ENCODE data around the gene SCGB1D1.
"Not testable (repeated sequence)": the region's sequence is repeated elsewhere in the genome, so short reads cannot be mapped to it uniquely, and the experiment has no call there.

The SCGB1D1 gene

DNA sequence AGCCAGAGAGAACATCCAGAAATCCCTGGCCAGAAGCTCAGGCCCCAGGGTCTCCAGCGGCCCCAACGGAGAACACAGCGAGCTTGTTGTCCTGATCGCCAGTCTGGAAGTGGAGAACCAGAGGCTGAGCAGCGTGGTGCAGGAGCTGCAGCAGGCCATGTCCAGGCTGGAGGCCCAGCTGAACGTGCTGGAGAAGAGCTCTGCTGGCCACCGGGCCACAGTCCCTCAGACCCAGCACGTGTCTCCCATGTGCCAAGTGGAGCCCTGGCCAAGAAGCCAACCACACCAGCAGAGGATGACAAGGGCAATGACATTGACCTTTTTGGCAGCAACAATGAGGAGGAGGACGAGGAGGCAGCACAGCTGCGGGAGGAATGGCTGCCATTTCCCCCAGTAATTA, 20.6 kb upstream of the SCGB1D1 start:
- no peak for DNase-seq

DNA sequence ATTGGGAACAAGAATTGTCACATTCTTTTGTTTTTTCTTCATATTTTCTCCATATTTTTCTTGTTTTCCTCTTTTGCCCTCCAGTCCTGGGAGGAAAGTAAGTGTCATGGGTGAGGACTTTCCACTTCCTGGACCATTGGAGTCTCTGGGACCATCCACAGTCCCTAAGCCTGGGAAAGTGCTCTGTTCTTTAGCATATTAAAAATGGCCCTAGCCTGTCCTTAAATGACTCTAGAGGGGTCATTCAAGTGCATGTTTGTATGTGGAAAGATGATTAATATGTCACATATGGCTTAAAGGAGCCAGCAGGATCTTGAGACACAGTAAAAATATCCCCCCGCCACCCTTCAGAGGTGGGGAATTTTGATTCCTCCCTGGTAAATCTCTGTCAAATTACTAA, 20.1 kb upstream of the SCGB1D1 start:
- DNase-seq, result no peak

DNA sequence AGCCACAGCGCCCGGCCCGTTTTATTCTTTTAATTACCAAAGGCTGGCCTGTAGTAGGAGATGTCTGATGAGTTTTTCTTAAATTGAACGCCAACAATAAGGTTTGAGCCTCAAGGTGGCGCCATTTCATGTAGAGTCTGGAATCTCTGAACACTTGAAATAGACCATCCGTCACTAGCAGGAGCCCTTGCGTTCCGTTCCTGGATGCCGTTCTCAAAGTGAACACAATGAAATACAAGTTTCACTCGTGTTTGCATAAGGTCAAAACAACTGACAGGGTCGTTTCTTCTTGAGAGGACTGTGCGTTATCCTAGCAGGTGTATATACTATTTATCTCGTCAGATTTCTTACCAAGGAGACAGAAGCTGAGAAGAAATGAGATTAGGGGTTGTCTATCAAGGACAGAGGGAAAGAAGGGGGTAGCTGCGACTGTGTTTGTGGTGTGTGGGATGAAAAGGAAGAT, 18.7 kb upstream of the SCGB1D1 start:
- DNase-seq, result no peak

DNA sequence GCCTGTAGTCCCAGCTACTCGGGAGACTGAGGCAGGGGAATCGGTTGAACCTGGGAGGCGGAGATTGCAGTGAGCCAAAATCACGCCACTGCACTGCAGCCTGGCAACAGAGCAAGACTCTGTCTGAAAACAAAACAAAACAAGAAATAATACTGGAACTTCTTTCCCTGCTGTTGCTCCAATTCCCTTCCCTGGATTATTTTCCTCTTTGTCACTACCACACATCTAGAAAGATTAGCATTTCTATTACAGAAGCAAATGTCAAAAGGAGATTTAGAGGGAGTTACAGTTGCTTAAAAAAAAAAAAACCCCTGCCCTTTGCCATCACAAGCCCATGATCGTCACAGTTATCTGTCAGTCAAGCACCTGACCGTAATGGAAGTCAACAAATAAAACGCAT, 17.7 kb upstream of the SCGB1D1 start:
- DNase-seq, result no peak

DNA sequence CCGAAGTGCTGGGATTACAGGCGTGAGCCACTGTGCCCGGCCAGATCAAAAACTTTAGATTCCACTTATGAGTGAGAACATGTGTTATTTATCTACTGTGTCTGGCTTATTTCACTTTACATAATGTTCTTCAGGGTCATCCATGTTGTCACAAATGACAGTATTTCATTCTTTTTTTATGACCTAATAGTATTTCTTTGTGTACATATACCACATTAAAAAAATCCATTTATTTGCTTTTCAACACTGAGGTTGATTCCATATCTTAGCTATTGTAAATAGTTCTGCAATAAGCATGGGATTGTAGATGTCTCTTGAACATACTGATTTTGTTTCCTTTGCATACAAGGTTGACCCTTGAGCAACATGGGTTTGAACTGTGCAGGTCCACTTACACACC, 13.2 kb upstream of the SCGB1D1 start:
- DNase-seq, result no peak

DNA sequence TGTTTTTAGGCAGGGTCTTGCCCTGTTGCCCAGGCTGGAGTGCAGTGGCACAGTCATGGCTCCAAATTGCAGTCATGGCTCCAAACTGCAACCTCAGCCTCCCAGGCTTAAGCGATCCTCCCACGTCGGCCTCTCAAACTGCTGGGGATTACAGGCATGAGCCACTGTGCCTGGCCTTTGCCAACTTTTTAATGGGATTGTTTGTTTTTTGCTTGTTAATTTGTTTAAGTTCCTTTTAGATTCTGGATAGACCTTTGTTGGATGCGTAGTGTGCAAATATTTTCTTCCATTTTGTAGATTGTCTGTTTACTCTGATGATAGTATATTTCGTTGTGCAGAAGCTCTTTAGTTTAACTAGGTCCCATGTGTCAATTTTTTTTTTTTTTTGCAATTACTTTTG, 10.0 kb upstream of the SCGB1D1 start:
- no peak for DNase-seq

DNA sequence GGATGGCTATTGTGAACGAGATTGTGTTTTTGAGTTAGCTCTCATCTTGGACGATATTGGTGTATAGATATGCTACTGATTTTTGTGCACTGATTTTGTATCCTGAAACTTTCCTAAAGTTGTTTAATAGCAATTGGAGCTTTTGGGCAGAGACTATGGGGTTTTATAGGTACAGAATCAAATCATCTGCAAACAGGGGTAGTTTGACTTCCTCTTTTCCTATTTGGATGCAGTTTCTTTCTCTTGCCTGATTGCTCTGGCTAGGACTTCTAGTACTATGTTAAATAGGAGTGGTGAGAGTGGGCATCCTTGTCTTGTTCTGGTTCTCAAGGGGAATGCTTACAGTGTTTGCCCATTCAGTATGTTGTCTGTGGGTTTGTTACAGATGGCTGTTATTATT, 8.9 kb upstream of the SCGB1D1 start:
- DNase-seq, result no peak

DNA sequence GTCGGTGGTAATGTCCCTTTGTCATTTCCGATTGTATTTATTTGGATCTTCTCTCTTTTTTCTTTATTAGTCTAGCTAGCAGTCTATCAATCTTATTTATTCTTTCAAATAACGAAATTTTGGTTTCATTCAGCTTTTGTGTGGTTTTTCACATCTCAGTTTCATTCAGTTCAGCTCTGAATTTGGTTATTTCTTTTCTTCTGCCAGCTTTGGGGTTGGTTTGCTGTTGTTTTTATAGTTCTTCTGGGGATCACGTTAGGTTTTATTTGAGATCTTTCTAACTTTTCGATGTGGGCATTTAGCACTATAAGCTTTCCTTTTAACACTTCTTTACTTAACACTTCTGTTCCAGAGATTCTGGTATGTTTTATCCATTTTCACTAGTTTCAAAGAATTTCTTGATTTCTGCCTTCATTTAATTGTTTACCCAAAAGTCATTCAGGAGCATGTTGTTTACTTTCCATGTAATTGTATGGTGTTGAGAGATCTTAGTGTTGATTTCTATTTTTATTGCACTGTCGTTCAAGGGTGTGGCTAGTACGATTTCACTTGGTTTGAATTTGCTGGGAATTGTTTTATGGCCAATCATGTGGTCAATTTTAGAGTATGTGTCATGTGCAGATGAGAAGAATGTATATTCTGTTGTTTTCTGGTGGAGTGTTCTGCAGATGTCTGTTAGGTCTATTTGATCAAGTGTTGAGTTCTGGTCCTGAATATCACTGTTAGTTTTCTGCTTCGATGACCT, 7.7 kb upstream of the SCGB1D1 start:
- DNase-seq, result no peak

DNA sequence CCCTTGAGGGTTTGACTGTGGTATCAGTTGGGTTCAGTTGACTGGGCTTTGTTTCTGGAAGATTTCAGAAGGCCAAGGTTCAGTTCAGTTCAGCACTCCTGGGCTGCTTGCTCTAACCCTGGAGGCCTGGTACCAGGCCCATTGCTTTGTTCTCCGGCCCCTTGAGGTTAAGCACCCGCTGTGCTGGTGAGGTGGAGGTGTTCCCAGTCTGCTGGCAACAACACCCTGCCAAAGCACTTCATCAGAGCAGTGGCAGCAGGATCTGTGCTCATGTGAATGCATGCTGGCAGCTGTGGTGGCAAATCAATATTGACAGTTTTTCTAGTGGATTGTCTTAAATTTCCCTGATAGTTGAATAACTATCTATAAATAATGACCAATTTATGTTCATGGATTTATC, 3.8 kb upstream of the SCGB1D1 start:
- no peak for DNase-seq

DNA sequence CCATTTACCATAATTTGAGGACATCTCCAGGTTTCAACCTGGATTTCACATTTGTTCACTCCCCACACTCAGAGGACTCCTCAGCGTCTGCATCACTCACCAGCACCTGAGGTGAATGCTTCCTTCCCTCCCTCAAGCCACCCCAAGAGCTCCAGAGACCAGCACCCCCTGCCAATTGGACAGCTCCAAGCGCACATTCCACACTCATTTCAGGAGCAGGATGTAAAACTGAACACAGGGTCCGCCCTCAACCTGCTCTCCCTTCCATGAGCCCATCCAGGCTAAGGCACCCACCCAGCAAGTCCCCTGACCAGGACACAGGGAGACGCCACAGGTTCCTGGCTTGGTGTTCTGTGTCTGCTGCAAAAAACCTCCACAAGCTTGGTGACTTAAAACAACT, 3.9 kb downstream of the SCGB1D1 start:
- no peak for DNase-seq

DNA sequence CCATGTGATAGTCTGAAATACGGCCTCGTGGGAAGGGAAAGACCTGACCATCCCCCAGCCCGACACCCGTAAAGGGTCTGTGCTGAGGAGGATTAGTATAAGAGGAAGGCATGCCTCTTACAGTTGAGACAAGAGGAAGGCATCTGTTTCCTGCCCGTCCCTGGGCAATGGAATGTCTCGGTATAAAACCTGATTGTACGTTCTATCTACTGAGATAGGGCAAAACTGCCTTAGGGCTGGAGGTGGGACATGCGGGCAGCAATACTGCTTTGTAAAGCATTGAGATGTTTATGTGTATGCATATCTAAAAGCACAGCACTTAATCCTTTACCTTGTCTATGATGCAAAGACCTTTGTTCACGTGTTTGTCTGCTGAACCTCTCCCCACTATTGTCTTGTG, 5.0 kb downstream of the SCGB1D1 start:
- DNase-seq, result not testable (repeated sequence)

DNA sequence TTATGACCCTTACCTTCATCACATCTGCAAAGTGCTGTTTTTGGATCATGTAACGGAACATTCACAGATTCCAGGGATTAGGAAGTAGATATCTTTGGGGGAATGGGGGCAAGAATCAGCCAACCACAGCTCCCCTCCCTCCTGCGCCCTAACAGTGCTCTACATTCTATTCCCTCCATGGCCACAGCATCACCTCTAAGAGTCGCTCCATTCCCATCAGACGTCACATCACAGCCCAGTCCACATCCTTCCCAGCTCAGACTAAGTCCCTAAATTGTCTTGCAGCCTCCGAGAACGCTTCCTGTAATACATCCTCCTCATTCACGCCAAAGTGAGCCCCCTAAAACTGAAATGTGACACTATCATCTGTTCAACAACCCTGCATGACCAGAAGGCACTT, 5.9 kb downstream of the SCGB1D1 start:
- no peak for DNase-seq

DNA sequence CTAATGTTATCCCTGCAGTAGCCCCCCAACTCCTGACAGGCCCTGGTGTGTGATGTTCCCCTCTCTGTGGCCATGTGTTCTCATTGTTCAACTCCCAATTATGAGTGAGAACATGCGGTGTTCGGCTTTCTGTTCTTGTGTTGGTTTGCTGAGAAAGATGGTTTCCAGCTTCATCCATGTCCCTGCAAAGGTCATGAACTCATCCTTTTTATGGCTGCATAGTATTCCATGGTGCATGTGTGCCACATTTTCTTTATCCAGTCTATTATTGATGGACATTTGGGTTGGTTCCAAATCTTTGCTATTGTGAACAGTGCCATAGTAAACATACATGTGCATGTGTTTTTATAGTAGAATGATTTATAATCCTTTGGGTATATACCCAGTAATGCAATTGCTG, 7.4 kb downstream of the SCGB1D1 start:
- DNase-seq, result not testable (repeated sequence)

DNA sequence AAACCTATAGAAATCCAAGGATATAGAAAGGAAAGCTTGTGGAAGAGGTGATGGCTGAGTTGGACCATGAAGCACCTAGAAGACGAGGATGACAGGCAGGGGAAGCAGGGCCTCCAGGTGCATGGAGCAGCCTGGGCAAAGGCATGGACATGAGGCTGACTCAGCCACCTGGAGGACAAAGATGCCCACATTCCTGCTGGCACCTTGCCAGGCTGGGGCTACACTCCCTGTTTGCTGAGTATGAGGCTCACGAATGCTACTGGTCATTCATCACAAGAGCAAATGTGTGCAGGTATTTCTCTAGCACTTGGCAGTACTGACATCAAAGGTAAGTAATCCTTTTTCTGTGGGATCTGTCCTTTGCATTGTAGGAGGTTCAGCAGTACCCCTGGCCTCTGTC, 11.4 kb downstream of the SCGB1D1 start:
- DNase-seq, result no peak

DNA sequence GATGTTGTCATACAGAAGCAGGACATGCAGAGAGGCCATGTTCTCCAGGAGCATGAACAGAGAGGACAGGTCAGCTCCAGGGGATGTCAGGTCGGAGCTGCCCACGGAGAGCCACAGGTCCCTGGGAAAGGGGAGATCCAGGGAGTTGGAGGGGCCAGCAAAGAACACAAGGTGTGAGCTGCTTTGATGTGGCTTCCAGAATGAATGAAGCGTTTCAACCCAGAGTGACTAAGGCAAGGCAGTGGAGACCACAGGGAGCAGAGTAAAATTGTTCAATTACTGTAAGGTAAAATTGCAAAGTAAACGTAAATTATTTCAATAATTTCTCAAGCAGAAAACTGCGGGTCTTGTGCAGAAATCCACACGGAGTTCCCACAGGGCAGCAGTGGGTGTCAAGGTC, 12.9 kb downstream of the SCGB1D1 start:
- no peak for DNase-seq

DNA sequence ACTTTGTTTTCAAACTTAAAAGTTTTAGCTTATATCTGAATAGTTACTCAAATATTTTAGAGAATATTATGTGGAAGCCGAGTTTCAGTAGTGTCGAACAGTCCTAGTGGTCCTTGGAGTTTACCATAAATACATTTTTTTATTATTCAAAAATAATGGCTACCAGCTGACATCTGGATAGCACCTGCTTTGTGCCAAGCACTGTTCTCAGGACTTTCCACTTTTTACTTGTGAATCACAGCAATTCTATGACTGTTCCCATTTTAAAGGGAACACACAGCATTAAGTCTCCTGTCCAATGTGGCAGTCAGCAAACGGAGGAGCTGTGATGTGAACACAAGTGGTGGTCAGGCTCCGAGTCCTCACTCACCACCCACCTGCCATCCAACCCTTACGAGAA, 14.4 kb downstream of the SCGB1D1 start:
- no peak for DNase-seq

DNA sequence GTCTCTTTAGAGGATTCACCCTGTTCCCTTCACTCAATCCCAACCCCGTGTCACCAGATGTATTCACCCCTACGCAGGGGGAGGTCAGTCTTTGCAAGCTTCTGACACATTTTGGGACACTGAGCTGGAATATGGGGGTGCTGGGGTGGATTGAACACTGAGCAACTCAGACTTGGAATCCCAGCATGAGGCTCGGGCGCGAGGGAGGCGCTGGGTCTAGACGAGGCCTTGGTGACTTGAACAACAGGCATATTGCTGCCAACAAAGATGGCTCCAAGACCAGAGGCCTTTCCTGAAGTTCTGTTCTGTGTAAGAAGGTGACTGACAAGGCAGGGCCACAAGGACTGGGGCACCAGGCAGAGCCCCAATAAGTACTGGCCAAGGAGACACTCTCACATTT, 15.4 kb downstream of the SCGB1D1 start:
- no peak for DNase-seq

DNA sequence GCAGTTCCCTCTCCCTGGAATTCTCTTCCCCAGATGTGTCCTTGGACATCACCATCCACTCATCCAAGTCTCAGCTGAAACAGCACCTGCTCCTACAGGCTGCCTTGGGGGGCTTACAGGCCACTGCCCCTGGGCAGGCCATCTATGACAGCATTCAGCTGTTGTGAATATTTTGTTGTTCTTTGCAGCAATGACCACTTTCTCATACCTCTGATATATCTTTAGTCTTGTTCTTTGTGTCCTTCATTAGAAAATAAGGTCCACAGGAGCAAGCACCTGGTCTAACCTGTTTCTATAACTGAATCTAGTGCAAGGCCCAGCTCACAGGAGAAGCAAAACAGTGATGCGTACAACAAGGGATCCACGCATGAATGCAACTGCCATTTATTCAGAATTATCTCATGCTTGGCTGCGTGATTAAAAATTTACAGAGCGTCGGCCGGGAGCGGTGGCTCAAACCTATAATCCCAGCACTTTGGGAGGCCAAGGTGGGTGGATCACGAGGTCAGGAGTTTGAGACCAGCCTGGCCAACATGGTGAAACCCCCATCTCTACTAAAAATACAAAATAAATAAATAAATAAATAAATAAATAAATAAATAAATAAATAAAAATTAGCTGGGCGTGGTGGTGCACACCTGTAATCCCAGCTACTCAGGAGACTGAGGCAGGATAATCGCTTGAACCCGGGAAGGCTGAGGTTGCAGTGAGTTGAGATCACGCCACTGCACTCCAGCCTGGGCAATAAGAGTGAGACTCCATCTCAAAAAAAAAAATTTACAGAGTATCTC, 16.5 kb downstream of the SCGB1D1 start:
- not testable (repeated sequence) for DNase-seq

DNA sequence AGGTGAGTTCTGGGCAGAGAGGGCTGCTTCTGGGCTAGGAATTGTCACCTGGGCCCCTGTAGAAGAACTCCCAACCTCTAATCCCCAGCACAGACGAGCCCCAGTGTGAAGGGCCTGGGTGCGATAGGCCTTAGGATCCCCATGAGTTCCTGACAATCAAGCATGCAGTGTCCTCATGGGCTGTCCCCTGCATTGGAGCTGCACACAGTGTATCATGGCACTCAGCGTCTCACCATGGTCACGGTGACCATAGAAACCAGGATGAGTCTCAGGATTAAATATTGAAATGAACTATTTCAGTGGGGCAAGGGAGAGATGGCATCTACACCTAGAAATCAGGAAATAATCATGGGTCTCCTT, 18.7 kb downstream of the SCGB1D1 start:
- no peak for DNase-seq

DNA sequence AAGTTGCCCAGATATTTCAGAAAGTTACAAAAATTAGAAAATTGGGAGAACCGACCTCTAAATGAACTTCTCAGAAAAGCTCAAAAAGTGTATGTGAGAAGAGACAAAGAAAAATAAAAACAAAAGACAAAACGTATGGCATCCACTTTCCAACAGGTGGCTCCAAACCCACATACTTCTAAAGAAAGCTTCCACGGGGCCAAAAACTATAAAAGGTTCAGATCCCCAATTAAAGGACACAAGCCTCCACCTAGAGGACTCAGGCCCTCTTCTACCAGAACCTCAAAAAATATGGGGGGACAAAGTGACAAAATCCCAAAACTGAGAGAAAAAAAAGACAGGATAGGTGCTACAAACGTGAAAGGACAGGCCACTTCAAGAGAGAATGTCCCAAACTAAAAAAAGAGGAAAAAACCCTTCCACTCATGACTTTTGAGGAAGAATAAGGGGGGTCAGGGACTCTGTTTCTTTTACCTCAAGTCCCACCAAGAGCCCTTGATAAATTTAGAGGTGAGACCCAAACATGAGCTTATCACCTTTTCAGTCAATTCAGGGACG, 27.3 kb downstream of the SCGB1D1 start:
- no peak for DNase-seq

DNA sequence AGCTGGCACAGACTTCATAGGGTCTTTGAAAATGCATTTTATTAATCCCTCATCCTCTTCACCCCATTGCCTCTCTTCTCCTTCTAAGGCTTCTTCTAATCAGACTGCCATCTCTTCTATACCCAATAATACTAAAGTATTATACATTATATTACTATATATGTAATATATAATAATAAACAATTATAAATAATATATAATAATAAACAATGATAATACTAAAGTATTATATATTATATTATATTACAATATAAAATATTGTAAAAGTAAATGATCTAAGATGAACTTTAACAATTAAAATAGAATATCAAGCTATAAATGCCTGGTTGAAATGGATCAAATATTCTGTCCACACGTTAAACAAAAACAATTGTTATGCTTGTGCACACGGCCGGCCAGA, 31.5 kb downstream of the SCGB1D1 start:
- no peak for DNase-seq

DNA sequence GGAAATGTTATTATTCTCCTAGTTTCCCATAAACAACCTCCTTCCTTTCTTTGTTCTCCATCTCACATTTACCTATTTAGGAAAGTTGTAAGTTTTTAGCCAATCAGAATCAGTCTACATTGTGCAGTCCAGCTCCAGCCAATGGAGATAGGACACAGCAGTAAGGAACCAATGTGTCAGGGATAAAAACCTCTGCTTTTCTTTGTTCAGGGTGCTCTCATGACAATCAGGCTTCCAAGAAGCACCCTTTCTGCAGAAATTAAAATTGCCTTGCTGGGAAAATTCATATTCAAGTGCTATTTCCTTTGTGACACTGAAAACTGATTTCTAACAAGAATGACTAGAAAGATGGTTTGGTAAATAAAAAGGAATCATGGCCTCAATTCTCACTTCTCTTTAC, 33.1 kb downstream of the SCGB1D1 start:
- DNase-seq, result no peak

DNA sequence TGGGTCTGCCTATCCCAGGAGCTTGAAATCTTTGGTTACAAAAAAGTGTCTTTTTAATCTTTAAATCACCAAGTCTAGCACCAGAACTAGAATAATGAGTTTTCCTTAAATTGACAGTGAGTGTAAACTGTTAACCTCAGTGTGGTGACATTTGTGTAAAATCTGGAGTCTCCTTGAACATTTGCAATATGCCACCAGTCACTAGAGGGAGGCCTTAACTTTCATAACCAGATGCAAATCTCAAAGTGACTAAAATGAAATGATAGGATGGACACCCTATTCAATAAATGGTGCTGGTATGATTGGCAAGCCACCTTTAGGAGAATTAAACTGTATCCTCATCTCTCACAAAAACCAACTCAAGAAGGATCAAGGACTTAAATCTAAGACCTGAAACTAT, 43.7 kb downstream of the SCGB1D1 start:
- DNase-seq, result no peak

DNA sequence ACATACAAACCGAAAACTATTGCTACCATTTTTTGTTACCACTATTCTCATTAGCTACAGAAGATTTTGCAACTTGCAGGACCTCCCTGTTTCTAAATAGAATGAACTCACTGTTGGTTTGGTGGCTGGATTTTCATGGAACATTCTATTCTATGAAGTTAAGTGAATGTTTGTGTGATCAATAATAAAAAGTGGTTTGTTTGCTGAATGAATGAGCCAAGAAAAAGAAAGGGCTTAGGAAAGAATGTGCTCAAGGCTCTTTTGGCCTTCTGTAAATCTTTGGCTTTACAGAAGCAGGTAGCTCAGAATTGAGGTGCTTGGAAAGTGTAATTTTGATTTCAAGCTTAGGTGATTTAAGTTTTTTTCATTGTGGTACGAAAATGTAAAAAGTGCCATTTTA, 46.2 kb downstream of the SCGB1D1 start:
- no peak for DNase-seq

Measured in activated gamma-delta T cell (primary cell).